Measurements from ENCODE around the gene WNT9B. TPM values are rescaled to one million over a fixed set of nuclear protein-coding genes. Genes with fewer than 3 reads are reported as not detected.

The WNT9B gene
- total and polyA plus RNA-seq, 2 experiments from 2014 or later: 0.17 TPM; not detected in 1

DNA sequence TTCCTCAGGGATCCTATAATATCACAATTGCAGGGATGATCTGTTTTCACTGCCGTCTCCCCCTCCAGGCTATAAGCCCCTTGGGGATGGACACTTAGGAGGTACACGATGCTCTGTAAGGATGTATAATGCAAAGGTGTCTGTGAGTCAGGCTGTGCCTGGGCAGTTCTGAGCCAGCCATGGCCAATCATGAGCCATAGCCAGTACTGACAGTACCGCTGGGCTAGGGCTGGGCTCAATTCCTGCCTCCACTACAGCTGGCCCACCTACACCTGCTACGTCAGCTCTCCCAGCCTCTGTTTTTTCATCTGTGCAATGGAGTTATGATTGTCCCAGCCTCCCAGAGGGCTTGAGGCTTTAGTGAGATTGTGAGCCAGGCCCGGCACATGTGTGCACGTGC lies 2.8 kb upstream of the WNT9B start:
- TF ChIP-seq ZNF114 (CRISPR knock-in tag; IDR thresholded peaks at IDR 0.05): no peak
- TF ChIP-seq POLR2AphosphoS5 (IDR thresholded peaks at IDR 0.05; ENCODE audit: low read depth): no peak
- no peak for TF ChIP-seq STAT1 (IDR thresholded peaks at IDR 0.05; ENCODE audit: unreplicated experiment)
- TF ChIP-seq, protein P1, sequence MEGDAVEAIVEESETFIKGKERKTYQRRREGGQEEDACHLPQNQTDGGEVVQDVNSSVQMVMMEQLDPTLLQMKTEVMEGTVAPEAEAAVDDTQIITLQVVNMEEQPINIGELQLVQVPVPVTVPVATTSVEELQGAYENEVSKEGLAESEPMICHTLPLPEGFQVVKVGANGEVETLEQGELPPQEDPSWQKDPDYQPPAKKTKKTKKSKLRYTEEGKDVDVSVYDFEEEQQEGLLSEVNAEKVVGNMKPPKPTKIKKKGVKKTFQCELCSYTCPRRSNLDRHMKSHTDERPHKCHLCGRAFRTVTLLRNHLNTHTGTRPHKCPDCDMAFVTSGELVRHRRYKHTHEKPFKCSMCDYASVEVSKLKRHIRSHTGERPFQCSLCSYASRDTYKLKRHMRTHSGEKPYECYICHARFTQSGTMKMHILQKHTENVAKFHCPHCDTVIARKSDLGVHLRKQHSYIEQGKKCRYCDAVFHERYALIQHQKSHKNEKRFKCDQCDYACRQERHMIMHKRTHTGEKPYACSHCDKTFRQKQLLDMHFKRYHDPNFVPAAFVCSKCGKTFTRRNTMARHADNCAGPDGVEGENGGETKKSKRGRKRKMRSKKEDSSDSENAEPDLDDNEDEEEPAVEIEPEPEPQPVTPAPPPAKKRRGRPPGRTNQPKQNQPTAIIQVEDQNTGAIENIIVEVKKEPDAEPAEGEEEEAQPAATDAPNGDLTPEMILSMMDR (conservative IDR thresholded peaks at IDR 0.05; ENCODE audit: low read depth in 2 of 2): no peak
- TF ChIP-seq ZNF331 (CRISPR knock-in tag; IDR thresholded peaks at IDR 0.05; ENCODE audit: low read depth): no peak
- TF ChIP-seq, protein P2, sequence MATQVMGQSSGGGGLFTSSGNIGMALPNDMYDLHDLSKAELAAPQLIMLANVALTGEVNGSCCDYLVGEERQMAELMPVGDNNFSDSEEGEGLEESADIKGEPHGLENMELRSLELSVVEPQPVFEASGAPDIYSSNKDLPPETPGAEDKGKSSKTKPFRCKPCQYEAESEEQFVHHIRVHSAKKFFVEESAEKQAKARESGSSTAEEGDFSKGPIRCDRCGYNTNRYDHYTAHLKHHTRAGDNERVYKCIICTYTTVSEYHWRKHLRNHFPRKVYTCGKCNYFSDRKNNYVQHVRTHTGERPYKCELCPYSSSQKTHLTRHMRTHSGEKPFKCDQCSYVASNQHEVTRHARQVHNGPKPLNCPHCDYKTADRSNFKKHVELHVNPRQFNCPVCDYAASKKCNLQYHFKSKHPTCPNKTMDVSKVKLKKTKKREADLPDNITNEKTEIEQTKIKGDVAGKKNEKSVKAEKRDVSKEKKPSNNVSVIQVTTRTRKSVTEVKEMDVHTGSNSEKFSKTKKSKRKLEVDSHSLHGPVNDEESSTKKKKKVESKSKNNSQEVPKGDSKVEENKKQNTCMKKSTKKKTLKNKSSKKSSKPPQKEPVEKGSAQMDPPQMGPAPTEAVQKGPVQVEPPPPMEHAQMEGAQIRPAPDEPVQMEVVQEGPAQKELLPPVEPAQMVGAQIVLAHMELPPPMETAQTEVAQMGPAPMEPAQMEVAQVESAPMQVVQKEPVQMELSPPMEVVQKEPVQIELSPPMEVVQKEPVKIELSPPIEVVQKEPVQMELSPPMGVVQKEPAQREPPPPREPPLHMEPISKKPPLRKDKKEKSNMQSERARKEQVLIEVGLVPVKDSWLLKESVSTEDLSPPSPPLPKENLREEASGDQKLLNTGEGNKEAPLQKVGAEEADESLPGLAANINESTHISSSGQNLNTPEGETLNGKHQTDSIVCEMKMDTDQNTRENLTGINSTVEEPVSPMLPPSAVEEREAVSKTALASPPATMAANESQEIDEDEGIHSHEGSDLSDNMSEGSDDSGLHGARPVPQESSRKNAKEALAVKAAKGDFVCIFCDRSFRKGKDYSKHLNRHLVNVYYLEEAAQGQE (IDR thresholded peaks at IDR 0.05; ENCODE audit: unreplicated experiment): no peak
- TF ChIP-seq NANOG (IDR thresholded peaks at IDR 0.05; ENCODE audit: borderline replicate concordance): no peak
- no peak for TF ChIP-seq EZH2phosphoT487 (IDR thresholded peaks at IDR 0.05; ENCODE audit: unreplicated experiment)
- TF ChIP-seq EZH2 (IDR thresholded peaks at IDR 0.05; ENCODE audit: low read depth, unreplicated experiment): no peak
- TF ChIP-seq CREB1 (CRISPR knock-in tag; IDR thresholded peaks at IDR 0.05; ENCODE audit: low read depth): no peak
- TF ChIP-seq, protein P3, sequence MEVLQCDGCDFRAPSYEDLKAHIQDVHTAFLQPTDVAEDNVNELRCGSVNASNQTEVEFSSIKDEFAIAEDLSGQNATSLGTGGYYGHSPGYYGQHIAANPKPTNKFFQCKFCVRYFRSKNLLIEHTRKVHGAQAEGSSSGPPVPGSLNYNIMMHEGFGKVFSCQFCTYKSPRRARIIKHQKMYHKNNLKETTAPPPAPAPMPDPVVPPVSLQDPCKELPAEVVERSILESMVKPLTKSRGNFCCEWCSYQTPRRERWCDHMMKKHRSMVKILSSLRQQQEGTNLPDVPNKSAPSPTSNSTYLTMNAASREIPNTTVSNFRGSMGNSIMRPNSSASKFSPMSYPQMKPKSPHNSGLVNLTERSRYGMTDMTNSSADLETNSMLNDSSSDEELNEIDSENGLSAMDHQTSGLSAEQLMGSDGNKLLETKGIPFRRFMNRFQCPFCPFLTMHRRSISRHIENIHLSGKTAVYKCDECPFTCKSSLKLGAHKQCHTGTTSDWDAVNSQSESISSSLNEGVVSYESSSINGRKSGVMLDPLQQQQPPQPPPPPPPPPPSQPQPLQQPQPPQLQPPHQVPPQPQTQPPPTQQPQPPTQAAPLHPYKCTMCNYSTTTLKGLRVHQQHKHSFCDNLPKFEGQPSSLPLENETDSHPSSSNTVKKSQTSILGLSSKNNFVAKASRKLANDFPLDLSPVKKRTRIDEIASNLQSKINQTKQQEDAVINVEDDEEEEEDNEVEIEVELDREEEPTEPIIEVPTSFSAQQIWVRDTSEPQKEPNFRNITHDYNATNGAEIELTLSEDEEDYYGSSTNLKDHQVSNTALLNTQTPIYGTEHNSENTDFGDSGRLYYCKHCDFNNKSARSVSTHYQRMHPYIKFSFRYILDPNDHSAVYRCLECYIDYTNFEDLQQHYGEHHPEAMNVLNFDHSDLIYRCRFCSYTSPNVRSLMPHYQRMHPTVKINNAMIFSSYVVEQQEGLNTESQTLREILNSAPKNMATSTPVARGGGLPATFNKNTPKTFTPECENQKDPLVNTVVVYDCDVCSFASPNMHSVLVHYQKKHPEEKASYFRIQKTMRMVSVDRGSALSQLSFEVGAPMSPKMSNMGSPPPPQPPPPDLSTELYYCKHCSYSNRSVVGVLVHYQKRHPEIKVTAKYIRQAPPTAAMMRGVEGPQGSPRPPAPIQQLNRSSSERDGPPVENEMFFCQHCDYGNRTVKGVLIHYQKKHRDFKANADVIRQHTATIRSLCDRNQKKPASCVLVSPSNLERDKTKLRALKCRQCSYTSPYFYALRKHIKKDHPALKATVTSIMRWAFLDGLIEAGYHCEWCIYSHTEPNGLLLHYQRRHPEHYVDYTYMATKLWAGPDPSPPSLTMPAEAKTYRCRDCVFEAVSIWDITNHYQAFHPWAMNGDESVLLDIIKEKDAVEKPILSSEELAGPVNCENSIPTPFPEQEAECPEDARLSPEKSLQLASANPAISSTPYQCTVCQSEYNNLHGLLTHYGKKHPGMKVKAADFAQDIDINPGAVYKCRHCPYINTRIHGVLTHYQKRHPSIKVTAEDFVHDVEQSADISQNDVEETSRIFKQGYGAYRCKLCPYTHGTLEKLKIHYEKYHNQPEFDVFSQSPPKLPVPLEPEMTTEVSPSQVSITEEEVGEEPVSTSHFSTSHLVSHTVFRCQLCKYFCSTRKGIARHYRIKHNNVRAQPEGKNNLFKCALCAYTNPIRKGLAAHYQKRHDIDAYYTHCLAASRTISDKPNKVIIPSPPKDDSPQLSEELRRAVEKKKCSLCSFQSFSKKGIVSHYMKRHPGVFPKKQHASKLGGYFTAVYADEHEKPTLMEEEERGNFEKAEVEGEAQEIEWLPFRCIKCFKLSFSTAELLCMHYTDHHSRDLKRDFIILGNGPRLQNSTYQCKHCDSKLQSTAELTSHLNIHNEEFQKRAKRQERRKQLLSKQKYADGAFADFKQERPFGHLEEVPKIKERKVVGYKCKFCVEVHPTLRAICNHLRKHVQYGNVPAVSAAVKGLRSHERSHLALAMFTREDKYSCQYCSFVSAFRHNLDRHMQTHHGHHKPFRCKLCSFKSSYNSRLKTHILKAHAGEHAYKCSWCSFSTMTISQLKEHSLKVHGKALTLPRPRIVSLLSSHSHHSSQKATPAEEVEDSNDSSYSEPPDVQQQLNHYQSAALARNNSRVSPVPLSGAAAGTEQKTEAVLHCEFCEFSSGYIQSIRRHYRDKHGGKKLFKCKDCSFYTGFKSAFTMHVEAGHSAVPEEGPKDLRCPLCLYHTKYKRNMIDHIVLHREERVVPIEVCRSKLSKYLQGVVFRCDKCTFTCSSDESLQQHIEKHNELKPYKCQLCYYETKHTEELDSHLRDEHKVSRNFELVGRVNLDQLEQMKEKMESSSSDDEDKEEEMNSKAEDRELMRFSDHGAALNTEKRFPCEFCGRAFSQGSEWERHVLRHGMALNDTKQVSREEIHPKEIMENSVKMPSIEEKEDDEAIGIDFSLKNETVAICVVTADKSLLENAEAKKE (CRISPR knock-in tag; IDR thresholded peaks at IDR 0.05): no peak
- no peak for TF ChIP-seq JUNB (IDR thresholded peaks at IDR 0.05; ENCODE audit: unreplicated experiment)
- TF ChIP-seq, protein P4, sequence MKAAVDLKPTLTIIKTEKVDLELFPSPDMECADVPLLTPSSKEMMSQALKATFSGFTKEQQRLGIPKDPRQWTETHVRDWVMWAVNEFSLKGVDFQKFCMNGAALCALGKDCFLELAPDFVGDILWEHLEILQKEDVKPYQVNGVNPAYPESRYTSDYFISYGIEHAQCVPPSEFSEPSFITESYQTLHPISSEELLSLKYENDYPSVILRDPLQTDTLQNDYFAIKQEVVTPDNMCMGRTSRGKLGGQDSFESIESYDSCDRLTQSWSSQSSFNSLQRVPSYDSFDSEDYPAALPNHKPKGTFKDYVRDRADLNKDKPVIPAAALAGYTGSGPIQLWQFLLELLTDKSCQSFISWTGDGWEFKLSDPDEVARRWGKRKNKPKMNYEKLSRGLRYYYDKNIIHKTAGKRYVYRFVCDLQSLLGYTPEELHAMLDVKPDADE (IDR thresholded peaks at IDR 0.05): no peak
- H3K4me2 ChIP-seq: no peak overlapping the region
- ATAC-seq (no peak), DNase-seq (ENCODE audit: low spot score) (no peak)
- H3K4me1 ChIP-seq (ENCODE audit: insufficient read depth): peaks cover 7% of the 10 kb centered on the region; the same call in 1 of the 2 replicates
- no peaks in the 10 kb centered on the region for H3K79me2 ChIP-seq (replicated peaks; ENCODE audit: insufficient read depth)
- no peak overlapping the region for H3K27ac ChIP-seq (ENCODE audit: low read depth)
- no peak overlapping the region for H3K4me3 ChIP-seq
- H3K9me2 ChIP-seq (ENCODE audit: insufficient read depth): no peaks in the 10 kb centered on the region
- 0 out of 2 replicates have a peak, but pooled peaks cover 4% of the 10 kb centered on the region for H4K20me1 ChIP-seq (replicated peaks; ENCODE audit: insufficient read depth)
- H3K27me3 ChIP-seq (ENCODE audit: insufficient read depth): peaks cover 44% of the 10 kb centered on the region
- no peak overlapping the region for H2AFZ ChIP-seq
- no peaks in the 10 kb centered on the region for H3K36me3 ChIP-seq (ENCODE audit: insufficient read depth)
- peaks cover 56% of the 10 kb centered on the region for H3K27me3 Mint-ChIP-seq (ENCODE audit: insufficient read depth, low read depth, poor library complexity)
- no peak overlapping the region for H3K4me3 Mint-ChIP-seq
- H3K27ac Mint-ChIP-seq: no peak overlapping the region
- peaks cover under 1% of the 10 kb centered on the region; the same call in 1 of the 3 replicates for H3K36me3 Mint-ChIP-seq (ENCODE audit: low read depth)
- H3F3A ChIP-seq (replicated peaks; ENCODE audit: low read depth): no peaks in the 10 kb centered on the region
- H3K9me3 Mint-ChIP-seq: peaks cover 2% of the 10 kb centered on the region
- H3K4me1 Mint-ChIP-seq: peaks cover 6% of the 10 kb centered on the region

All from GM23338 (cell line).